Measurements from ENCODE around the gene CFDP1. TPM values are rescaled to one million over a fixed set of nuclear protein-coding genes. Genes with fewer than 3 reads are reported as not detected.

The CFDP1 gene
- total and polyA plus RNA-seq, 2 of the 13 experiments (the other 11 are each of a cell fraction or from before 2014, with no cell fraction given): 78.6 to 153 TPM

DNA sequence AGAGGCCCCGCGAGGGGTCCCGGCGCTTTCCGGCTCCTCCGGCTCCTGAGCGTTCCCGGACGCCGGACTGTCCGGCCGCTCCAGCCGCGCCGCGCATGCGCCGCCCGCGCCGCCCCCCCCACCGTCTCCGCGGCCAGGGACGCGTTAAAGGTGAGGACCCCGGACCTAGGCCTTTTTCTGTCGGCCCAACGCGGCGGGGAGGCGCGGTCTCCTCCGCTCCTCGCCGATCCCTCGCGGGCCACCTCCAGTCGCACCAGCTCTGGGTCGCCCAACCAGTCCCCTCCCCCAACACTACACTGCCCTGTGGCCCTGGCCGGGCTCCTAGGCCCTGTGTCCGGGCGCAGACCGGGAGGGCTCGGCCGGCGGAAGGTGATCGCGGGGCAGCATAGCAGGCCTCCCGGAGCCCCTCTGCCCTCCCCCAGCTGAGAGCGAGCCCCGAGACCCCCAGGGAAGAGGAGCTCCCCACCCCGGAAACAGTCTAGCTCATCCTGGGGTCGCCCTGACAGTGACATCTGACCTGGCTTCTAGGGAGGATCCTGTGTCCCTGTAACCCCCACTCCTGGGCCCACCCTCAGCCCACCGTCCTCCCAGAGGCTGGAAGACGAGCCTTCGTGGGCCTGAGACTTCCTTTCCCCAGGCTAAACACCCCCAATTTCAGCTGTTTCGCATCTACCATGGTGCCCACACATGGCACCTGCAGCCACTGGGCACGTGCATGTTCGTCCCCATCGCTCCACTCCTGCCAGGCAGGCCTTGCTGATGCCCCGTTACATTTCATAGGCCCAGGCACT, 167.2 kb downstream of the CFDP1 start (continued):
- TF ChIP-seq SYNCRIP (IDR thresholded peaks at IDR 0.05; ENCODE audit: insufficient read depth, low read depth, low read length): no peak
- TF ChIP-seq CCDC6 (CRISPR knock-in tag; IDR thresholded peaks at IDR 0.05): 0 out of 2 replicates have a peak, but pooled peaks have one; percentile 26
- 0 out of 2 replicates have a peak, but pooled peaks have one; percentile 54 for TF ChIP-seq ZNF772 (CRISPR knock-in tag; IDR thresholded peaks at IDR 0.05)
- no peak for TF ChIP-seq EZH2 (conservative IDR thresholded peaks at IDR 0.05; ENCODE audit: low read depth, low read length)
- TF ChIP-seq SMAD3 (CRISPR knock-in tag; IDR thresholded peaks at IDR 0.05): peak; percentile 22; the same call in 1 of the 2 replicates
- TF ChIP-seq, protein P1, sequence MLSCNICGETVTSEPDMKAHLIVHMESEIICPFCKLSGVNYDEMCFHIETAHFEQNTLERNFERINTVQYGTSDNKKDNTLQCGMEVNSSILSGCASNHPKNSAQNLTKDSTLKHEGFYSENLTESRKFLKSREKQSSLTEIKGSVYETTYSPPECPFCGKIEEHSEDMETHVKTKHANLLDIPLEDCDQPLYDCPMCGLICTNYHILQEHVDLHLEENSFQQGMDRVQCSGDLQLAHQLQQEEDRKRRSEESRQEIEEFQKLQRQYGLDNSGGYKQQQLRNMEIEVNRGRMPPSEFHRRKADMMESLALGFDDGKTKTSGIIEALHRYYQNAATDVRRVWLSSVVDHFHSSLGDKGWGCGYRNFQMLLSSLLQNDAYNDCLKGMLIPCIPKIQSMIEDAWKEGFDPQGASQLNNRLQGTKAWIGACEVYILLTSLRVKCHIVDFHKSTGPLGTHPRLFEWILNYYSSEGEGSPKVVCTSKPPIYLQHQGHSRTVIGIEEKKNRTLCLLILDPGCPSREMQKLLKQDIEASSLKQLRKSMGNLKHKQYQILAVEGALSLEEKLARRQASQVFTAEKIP (CRISPR knock-in tag; IDR thresholded peaks at IDR 0.05; ENCODE audit: borderline replicate concordance): no peak
- TF ChIP-seq, protein P2, sequence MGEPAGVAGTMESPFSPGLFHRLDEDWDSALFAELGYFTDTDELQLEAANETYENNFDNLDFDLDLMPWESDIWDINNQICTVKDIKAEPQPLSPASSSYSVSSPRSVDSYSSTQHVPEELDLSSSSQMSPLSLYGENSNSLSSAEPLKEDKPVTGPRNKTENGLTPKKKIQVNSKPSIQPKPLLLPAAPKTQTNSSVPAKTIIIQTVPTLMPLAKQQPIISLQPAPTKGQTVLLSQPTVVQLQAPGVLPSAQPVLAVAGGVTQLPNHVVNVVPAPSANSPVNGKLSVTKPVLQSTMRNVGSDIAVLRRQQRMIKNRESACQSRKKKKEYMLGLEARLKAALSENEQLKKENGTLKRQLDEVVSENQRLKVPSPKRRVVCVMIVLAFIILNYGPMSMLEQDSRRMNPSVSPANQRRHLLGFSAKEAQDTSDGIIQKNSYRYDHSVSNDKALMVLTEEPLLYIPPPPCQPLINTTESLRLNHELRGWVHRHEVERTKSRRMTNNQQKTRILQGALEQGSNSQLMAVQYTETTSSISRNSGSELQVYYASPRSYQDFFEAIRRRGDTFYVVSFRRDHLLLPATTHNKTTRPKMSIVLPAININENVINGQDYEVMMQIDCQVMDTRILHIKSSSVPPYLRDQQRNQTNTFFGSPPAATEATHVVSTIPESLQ (CRISPR knock-in tag; conservative IDR thresholded peaks at IDR 0.05): no peak
- TF ChIP-seq AGO2 (optimal IDR thresholded peaks at IDR 0.05; ENCODE audit: low read depth, low read length): peak; percentile 41
- TF ChIP-seq ZNF746 (CRISPR knock-in tag; IDR thresholded peaks at IDR 0.05): no peak; the same call in 1 of the 2 replicates
- TF ChIP-seq TGIF2 (CRISPR knock-in tag; IDR thresholded peaks at IDR 0.05): no peak
- no peak for TF ChIP-seq STAT5B (CRISPR knock-in tag; IDR thresholded peaks at IDR 0.05)
- TF ChIP-seq CBX2 (IDR thresholded peaks at IDR 0.05; ENCODE audit: low read depth, low read length): no peak
- no peak for TF ChIP-seq CBX2 (CRISPR knock-in tag; IDR thresholded peaks at IDR 0.05; ENCODE audit: low read depth)
- TF ChIP-seq, protein P3, sequence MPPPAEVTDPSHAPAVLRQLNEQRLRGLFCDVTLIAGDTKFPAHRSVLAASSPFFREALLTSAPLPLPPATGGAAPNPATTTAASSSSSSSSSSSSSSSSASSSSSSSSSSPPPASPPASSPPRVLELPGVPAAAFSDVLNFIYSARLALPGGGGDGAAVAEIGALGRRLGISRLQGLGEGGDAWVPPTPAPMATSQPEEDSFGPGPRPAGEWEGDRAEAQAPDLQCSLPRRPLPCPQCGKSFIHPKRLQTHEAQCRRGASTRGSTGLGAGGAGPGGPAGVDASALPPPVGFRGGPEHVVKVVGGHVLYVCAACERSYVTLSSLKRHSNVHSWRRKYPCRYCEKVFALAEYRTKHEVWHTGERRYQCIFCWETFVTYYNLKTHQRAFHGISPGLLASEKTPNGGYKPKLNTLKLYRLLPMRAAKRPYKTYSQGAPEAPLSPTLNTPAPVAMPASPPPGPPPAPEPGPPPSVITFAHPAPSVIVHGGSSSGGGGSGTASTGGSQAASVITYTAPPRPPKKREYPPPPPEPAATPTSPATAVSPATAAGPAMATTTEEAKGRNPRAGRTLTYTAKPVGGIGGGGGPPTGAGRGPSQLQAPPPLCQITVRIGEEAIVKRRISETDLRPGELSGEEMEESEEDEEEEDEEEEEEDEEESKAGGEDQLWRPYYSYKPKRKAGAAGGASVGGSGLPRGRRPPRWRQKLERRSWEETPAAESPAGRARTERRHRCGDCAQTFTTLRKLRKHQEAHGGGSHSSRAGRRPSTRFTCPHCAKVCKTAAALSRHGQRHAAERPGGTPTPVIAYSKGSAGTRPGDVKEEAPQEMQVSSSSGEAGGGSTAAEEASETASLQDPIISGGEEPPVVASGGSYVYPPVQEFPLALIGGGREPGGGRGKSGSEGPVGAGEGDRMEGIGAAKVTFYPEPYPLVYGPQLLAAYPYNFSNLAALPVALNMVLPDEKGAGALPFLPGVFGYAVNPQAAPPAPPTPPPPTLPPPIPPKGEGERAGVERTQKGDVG (CRISPR knock-in tag; IDR thresholded peaks at IDR 0.05; ENCODE audit: borderline replicate concordance): no peak
- no peak; the same call in 1 of the 2 replicates for TF ChIP-seq ZNF777 (CRISPR knock-in tag; IDR thresholded peaks at IDR 0.05)
- TF ChIP-seq, protein P4, sequence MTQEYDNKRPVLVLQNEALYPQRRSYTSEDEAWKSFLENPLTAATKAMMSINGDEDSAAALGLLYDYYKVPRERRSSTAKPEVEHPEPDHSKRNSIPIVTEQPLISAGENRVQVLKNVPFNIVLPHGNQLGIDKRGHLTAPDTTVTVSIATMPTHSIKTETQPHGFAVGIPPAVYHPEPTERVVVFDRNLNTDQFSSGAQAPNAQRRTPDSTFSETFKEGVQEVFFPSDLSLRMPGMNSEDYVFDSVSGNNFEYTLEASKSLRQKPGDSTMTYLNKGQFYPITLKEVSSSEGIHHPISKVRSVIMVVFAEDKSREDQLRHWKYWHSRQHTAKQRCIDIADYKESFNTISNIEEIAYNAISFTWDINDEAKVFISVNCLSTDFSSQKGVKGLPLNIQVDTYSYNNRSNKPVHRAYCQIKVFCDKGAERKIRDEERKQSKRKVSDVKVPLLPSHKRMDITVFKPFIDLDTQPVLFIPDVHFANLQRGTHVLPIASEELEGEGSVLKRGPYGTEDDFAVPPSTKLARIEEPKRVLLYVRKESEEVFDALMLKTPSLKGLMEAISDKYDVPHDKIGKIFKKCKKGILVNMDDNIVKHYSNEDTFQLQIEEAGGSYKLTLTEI (CRISPR knock-in tag; conservative IDR thresholded peaks at IDR 0.05): no peak
- TF ChIP-seq KLF16 (CRISPR knock-in tag; IDR thresholded peaks at IDR 0.05): peak in 1 of 2 experiments; percentile 55; a peak in 1 of 4 replicates
- TF ChIP-seq CENPX (CRISPR knock-in tag; IDR thresholded peaks at IDR 0.05): no peak
- TF ChIP-seq ZKSCAN5 (CRISPR knock-in tag; IDR thresholded peaks at IDR 0.05): no peak

Data from HepG2 (cell line).